PC-3 (cell line): ENCODE data around the gene FSIP1.

ENCODE experiments used
- EZH2 ChIP-seq: fragments of 300-600 bp; sonication (generic); IDR thresholded peaks from one replicate; pipeline ENCODE4 v1.6.1; 2017; ENCODE audit warnings: antibody characterized with exemption, mild to moderate bottlenecking, low read length; ENCODE audit not compliant: unreplicated experiment
- EZH2phosphoT487 ChIP-seq: fragments of 300-600 bp; sonication (generic); IDR thresholded peaks from 2 replicates; pipeline ENCODE4 v1.6.1; 2018; ENCODE audit warnings: mild to moderate bottlenecking, antibody characterized with exemption, low read length, borderline replicate concordance
- TF ChIP-seq, protein P1 (sequence below): fragments of 300-600 bp; sonication (generic); conservative IDR thresholded peaks from 2 replicates; pipeline ENCODE4 v1.5.1; 2017; ENCODE audit warnings: antibody characterized with exemption, low read depth, mild to moderate bottlenecking, low read length

DNA sequence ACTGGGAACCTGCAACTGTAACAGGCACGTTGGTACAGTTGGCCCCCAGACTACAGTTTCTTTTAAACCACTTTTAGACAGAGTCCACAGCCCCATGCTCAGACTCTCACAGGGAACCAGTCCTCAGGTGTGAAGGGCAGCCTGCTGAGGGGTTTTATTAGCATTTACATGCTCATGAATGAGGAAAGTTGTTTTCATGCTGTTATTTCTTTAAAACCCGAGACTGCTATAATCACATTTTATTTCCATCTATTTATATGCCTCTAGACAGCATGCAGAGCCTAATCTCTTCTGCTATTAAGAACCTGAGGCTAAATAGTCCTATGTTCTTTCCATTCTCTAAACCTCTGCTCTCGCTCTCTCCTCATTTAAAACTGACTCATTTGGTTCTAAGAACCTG, 26.3 kb upstream of the FSIP1 start:
- TF ChIP-seq, protein P1, sequence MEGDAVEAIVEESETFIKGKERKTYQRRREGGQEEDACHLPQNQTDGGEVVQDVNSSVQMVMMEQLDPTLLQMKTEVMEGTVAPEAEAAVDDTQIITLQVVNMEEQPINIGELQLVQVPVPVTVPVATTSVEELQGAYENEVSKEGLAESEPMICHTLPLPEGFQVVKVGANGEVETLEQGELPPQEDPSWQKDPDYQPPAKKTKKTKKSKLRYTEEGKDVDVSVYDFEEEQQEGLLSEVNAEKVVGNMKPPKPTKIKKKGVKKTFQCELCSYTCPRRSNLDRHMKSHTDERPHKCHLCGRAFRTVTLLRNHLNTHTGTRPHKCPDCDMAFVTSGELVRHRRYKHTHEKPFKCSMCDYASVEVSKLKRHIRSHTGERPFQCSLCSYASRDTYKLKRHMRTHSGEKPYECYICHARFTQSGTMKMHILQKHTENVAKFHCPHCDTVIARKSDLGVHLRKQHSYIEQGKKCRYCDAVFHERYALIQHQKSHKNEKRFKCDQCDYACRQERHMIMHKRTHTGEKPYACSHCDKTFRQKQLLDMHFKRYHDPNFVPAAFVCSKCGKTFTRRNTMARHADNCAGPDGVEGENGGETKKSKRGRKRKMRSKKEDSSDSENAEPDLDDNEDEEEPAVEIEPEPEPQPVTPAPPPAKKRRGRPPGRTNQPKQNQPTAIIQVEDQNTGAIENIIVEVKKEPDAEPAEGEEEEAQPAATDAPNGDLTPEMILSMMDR, result no peak
- no peak for TF ChIP-seq EZH2
- TF ChIP-seq EZH2phosphoT487, result no peak
